NCI-H2107 treated with DMSO at 0.1 percent for 48 hours (cell line): Measurements from ENCODE around the gene DSCAM.
"Not testable (repeated sequence)": the region's sequence is repeated elsewhere in the genome, so short reads cannot be mapped to it uniquely, and the experiment has no call there.

ENCODE experiments used
- DNase-seq: peaks from one replicate; lab custom pipeline; 2025; ENCODE audit not compliant: unreplicated experiment; lab: John Stamatoyannopoulos, UW

Gene DSCAM, protein sequence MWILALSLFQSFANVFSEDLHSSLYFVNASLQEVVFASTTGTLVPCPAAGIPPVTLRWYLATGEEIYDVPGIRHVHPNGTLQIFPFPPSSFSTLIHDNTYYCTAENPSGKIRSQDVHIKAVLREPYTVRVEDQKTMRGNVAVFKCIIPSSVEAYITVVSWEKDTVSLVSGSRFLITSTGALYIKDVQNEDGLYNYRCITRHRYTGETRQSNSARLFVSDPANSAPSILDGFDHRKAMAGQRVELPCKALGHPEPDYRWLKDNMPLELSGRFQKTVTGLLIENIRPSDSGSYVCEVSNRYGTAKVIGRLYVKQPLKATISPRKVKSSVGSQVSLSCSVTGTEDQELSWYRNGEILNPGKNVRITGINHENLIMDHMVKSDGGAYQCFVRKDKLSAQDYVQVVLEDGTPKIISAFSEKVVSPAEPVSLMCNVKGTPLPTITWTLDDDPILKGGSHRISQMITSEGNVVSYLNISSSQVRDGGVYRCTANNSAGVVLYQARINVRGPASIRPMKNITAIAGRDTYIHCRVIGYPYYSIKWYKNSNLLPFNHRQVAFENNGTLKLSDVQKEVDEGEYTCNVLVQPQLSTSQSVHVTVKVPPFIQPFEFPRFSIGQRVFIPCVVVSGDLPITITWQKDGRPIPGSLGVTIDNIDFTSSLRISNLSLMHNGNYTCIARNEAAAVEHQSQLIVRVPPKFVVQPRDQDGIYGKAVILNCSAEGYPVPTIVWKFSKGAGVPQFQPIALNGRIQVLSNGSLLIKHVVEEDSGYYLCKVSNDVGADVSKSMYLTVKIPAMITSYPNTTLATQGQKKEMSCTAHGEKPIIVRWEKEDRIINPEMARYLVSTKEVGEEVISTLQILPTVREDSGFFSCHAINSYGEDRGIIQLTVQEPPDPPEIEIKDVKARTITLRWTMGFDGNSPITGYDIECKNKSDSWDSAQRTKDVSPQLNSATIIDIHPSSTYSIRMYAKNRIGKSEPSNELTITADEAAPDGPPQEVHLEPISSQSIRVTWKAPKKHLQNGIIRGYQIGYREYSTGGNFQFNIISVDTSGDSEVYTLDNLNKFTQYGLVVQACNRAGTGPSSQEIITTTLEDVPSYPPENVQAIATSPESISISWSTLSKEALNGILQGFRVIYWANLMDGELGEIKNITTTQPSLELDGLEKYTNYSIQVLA (N-terminal part only)

DNA sequence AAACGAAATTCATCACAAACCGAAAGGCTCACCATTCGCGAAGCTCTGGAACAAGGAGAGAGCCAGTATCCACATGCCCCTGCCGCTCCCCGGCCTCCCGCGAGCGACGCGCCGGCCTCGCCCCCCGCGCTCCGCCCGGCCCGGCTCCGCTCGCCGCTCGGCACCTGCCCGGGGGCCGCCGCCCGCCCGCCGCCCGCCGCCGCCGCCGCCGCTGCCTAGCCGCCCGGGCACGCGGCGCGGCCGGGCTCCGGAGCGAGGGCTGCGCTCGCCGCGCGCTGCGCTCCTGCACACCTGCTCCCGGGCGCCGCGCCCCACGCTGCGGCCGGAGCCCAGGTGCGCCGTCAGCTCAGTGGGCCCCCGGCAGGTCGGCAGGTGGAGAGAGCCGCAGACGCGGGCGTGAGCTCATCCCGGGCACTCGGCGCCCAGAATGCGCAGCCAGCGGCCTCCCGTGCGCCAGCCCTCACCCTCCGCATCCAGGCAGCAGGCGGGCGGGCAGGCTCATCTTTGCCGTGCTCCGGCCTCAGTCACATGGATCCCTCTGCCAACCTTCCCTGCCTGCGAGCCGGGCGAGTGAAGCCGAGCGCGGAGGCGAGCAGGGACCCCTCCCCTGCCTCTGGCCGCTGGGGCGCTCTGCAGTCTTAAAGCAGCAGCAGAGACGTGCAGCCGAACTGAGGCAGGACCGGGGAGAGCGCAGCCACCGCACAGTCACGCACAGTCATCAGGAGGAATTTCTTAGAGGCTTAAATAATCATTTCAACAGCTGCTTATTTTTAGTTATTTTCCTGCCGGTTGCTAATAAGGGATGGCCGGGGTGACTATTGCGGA, at the start of gene DSCAM:
DSCAM (minus strand) TSS at position 572 of the 825 bp plus-strand sequence; CDS start at position 75, 497 bp downstream.
- DNase-seq, result peak; percentile 52

DNA sequence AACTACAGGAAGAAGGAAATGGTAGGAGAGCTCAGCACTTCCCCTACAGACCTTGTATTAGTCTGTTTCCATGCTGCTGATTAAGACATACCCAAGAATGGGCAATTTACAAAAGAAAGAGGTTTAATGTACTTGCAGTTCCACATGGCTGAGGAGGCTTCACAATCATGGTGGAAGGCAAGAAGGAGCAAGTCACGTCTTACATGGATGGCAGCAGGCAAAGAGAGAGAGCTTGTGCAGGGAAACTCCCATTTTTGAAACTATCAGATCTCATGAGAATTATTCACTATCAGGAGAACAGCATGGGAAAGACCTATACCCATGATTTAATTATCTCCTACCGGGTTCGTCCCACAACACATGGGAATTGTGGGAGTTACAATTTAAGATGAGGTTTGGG, 48.7 kb upstream of the DSCAM start:
- DNase-seq, result not testable (repeated sequence)

DNA sequence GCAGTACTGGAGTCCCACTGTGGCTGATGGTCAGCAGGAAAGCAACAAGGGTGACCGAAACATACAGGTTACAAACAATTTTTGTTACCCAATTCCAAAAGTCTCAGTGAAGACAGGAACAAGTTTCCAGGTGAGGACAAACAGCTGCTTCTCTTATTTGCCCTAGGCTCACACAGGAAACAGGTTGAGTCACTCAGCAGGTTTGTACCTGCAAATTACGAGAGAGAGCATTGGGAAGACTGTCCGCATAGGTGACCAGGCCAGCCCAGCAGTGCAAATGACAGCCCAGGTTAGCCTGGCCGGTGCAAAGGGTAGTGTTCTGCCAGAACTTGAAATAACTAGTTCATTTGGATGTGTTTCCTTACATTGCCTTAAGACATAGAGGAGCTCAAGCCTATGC, 40.0 kb upstream of the DSCAM start:
- DNase-seq, result no peak

DNA sequence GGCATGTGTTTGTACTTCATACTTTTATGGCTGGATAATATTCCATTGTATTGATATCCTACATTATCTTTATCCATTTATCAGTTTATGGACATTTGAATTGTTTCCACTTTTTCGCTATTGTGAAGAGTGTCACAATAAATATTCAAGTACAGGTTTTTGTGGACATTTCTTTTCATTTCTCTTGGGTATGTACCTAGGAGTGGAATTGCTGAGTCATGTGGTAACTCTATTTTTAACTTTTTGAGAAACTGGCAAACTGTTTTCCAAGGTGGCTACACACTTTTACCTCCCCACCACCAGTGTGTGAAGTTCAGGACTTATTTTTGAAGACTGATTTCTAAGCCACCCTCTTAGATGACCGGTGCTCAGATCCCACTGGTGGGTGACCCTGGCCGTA, 39.0 kb upstream of the DSCAM start:
- DNase-seq, result no peak

DNA sequence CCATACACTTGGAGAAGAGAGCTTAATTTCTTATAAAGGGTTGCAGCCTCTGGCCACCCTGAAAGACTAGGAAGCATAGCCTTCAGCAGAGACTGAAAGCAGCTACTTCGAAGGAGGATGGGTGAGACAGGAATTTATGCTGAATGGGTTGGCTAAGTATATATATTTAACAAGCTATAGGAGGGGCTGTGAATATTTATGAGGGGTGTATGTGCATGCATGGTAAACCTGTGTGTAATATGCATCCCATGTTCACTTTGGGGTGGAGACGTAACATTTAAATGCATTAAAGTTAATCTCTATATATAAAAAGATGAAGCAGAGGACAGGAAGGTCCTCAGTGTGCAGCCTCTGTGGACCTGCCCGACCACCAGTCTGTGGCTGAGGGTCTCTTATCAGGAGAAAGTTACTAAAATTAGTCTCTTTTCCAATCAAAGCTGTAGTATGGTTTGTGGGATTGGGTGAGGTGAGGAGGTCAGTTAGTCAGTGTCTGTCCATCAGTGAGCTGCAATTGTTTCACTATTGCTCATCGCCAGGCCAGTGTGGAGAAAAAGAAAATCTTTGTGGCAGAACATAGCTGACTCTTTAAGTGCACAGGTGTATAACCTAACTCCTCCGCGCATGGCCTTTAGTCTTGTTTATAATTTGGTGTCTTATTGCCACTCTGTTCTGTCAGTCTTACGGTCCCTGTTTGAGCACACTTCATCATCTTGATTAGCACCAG, 35.4 kb upstream of the DSCAM start:
- DNase-seq, result no peak

DNA sequence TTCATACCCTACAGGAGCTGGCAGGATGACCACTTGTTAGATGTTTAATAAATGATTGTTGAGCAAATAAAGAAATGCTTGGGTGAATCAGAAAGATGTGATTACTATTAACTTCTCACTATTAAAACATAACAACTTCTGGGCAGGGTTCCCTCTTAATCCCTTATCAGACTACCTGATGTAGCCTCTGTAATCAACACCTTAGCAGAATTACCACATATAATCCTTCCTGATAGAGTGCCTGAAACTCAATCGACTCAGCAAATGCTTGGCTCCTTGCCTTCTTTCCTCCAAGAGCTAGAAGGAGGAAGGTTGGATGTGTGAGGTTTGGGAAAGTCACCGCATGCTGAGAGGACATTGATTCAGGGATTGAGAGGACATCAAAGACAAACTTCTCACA, 34.8 kb upstream of the DSCAM start:
- DNase-seq, result no peak

DNA sequence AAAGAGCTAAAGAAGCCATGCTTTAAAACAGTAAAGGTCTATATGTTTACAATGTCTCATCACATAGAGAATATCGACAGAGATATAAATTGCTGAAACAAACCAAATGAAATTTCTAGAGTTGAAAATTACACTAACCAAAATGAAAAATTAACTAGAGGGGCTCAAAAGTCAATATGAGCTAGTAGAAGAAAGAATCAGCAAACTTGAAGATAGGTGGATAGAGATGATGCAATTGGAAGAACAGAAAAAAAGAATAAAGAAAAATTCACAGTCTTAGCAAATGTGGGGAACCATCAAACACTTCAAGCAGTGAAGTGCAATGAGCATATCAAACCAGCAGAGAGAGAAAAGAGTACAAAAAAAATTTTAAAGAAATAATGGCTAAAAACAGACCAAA, 24.1 kb upstream of the DSCAM start:
- no peak for DNase-seq

DNA sequence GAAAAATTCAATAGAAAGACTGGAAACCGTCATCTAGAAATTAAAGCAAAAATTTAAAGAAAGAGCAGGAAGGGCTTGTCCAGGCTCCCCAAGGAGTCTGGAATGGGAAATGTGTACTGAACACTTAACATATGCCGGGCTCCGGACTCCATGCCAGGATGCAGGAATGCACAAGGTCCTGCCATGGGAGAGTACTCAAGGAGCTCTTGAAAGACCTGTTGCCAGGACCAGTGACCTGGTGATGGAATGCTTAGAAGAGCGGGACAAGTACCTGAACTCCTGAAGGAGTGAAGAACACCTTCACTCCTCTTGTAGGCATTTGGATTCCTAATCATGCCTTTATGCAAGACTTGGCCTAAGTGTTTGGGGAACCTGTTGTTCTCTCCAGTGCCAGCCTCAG, 16.9 kb upstream of the DSCAM start:
- DNase-seq, result no peak

DNA sequence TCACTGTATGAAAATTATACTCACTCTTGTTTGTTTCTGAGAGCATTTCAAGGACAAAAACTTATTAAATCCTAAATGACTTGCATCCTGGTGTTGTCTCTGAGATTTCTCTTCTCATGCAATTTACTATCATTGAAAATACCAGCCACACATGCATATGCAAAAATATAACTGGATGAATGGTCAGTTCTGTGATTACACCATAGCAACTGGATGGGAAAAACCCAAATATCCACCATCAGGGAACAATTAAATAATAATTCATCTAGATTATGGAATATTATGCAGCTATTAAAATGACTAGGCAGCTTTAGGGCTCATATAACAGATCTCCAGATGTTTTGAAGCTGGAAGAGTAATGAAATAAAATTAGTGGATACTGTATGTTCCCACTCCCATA, 11.6 kb upstream of the DSCAM start:
- DNase-seq, result no peak

DNA sequence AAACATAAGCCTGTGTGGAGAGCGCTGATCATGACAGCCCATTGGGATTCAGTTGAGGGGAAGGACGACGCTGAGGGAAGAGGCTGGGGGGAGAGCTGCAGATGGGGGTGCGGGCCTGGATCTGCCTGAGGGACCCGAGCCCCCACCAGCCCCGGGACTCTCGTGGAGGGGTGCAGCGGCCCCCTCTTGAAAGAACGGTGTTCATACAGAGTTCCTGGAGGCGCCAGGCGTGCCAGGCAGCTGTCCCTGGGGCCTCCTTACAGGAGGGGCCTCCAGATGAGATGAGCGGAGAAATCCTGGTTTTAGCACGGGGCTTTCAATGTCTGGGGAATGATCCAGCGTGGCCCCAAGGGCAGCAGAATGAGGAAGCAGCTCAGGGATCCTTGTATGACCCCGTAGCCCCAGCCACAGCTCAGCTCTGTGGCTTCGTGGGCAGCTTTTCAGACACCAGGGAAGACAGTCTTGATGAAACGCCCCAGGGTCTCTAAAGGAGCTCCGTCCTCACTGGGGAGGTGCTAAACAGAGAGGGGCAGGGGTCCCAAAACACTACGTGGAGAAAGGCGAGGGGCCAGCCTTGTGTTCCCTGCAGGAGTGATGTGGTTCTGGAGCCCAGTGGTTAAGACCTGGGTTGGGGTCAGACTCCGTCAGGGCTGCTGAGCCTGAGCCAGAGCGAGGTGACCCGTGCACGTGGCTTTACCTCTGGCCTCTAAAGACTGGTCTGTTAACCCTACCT, 7.2 kb upstream of the DSCAM start:
- DNase-seq, result no peak

DNA sequence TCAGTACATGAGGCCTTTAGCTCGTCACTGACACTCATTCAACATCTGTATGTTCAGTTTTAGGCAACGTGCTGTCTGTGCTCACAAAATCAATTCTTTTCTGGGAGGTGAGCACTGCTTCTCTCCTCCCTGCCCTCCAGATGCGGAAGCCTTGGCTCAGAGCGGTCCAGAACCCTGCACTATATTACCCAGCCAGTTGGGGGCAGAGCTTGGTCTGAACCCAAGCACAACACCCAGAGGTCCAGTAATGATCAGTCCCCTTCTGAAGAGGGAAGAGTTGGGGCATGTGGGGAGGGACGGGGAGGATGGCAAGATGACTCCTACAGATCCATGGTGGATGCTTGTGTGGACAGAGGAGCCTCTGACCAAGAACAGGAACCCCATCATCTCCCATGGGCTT, 5.6 kb upstream of the DSCAM start:
- no peak for DNase-seq

DNA sequence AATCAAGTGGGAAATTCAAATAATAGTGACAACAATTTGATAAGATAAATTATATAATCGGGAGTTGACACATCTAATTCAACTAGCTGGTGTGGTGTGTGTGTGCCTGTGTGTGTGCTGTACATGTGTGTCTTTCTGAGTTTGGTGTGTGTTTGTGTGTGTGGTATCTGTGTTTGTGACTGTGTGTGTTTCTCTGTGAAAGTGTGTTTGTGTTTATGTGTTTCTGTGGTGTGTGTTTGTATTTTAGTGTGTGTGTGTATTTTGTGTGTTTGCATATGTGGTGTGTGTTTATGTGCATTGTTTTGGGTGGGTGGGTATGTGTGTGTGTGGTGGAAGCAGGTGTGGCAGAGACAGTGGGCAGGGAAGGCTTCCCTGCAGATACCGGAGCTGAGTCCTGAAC, 4.8 kb upstream of the DSCAM start:
- no peak for DNase-seq

DNA sequence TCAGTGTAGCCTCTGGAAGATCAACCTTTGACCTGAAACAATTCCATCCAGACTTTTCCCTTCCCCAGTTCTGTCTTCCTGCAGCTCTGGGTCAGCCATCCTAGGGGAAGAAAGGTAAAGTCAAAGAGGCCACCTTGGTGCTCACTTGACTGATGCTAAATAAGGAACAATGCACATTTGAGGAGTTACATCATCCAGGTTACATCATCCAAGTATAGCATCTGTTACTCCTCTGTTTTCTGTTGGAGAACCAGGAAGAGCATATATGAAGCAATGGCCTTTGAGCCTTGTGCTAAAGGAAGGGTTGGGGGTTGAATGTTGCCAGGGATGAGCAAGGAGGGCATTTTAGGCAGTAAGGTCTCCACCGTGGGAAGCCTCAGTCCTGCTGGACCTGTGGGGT, 3.1 kb upstream of the DSCAM start:
- DNase-seq, result no peak

DNA sequence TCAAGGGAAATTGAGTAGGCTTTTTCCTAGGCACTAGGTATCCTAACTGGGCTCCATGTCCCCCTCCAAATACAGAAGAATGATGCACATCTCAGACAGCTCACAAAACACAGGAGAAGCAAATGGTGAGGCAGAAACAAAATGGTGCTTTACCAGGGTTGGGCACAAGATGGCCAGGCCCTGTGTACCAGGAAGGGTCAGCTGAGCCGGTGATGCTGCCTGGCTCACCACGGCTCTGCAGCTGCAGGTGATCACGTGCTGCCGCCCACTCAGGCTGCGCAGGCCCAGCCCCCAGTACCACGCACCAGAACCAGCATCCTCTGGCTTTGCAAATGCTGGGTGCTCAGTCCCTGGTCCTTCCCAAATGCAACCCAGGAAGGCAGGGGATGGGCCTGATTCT, 993 bp upstream of the DSCAM start:
- DNase-seq, result peak; percentile 33

DNA sequence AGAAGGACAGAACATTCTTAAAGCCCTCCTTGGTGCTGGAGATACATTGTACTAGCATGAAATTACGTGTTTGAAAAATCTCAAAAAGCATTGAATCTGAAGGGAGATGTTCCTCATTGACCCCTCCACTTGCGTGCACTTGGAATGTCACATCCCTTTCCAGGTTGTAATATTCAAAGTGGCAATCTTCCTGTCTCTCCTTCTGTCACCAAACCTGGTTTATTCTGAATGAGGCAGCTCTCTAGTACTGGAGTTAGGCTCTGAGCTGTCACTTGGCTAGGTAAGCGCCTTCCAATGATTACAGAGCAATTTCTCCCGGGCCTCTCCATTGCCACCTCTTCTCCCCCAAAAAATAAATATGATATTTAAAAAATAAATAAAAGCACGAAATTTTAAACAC, 855 bp downstream of the DSCAM start:
- peak; percentile 69 for DNase-seq

DNA sequence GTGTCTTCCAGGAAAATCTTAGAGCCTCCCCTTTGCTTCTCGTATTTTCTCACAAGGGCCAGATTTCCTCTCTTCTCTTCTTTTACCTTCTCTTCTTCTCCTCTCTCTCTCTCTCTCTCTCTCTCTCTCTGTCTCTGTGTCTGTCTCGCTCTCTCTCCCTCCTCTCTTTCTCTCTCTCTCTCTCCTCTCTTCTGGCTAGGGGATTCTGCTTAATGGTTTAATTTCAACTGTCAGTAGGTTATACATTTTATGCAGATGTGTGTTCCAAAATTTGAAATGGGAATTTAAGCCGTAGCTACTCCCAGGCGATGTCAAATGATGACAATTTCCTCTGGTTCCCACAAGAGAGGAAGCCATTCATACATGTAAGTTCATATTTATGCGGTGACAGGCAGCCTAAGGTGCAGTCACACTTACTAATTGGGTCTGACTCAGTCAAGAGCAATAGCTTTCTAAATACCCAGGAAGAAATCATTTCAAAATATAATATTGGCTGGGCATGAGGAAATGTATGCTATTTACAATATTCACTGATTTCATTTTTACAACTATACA, 1.4 kb downstream of the DSCAM start:
- peak; percentile 30 for DNase-seq

DNA sequence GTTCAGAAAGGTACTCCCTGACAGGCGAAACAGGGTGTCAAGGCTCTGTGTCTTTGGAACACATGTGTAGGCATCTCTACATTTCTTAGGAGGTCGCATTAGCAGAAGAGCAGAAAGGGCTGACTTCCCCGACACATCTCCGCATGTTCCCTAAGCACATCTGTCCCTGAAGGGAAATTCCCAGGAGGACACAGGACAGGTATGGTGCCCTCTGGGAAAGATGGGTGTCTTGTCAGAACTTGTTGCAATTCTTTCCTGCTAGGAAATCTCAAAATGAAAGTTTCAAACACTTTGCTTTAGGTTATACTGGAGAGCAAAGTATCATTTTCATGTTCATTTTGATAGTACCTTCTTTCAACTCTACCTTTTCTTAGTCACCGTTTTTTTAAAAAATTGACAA, 2.0 kb downstream of the DSCAM start:
- DNase-seq, result no peak

DNA sequence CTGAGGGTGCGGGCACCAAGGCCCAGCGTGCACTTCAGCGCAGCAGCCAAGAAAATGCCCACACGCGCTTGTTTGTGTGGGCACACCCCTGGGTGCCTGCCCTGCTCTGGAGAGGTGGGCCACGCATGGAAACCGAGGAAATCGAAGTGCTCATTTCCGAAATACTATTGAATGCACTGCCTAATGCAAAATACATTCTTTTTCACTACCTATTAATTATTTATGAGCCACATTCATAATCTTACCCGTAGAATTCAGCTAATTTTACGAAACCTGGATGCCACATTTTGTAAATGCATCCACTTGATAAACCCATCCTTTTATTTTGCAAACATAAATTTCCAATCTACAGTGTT, 4.8 kb downstream of the DSCAM start:
- no peak for DNase-seq

DNA sequence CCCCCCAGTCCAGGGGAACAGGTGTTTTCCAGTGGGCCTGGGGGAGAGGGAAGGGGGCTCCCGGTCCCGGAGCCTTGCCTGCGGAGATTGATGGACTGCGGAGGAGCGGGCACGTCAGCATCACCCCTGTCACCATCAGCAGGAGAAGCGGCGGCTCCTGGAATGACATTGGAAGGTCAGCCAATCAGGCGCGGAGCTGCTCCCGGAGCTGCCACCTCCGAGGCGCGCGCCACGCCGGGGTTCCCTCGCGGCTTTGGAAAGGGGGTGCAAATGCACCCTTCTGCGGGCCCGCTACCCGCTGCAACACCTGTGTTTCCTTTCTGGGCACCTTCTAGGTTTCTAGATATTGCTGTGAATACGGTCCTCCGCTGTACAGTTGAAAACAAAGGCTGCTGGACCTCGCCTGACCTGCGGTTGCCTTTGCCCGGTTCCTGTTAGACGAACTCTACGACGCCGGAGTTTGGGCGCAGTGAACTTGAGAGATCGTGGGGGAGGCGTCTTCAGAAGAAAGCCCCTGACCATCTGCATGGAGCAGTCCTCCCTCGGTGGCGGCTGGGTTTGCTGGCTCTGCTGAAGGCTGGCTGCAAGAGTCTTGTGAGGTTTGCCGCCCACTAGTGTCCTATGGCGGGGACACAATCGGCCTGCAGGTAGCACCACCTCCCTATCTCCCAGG, 5.3 kb downstream of the DSCAM start:
- DNase-seq, result peak; percentile 91
